ENCODE results near the gene PRMT3. TPM values are rescaled to one million over a fixed set of nuclear protein-coding genes. Genes with fewer than 3 reads are reported as not detected.
A peak's percentile ranks its signal among the peaks of the same experiment; 100 is the strongest.

PRMT3 gene
- total RNA-seq (10 to 100 TPM; 17.5 to 19.7 TPM), polyA plus RNA-seq (1 to 10 TPM; 6.7 to 8.6 TPM)

GRCh38 chr11:20387261-20388095 is at the start of gene PRMT3:
Gene PRMT3, plus strand, starts transcription at chr11:20387716. Its CDS starts 31 bp downstream, at chr11:20387747.
- H3K27me3 Mint-ChIP-seq = no peaks in the 10 kb centered on the region
- no peaks in the 10 kb centered on the region for H3K9me3 Mint-ChIP-seq
- H3K4me3 Mint-ChIP-seq = peak within 1 kb of the TSS; percentile 94 to 99 (median 98)
- H3K27ac Mint-ChIP-seq = peak within 1 kb of the TSS; percentile 98 to 100 (median 99)
- peak; percentile 96 to 98 (median 98) for DNase-seq
- Histone ChIP-seq H3K27ac (ENCODE audit: low read depth, low read length) (peak within 1 kb of the TSS; percentile 73), H3K9me3 (ENCODE audit: control insufficient read depth in 1 of 2, low read length in 2 of 2) (no peaks in the 10 kb centered on the region), H3K4me3 (ENCODE audit: low read length in 2 of 2) (peak within 1 kb of the TSS; percentile 83 to 88), H3K36me3 (ENCODE audit: insufficient read depth, low read length) (no peaks in the 10 kb centered on the region), H3K27me3 (ENCODE audit: insufficient read depth, low read length) (no peaks in the 10 kb centered on the region), H3K4me1 (ENCODE audit: insufficient read depth, low read length) (peaks cover 24% of the 10 kb centered on the region)
- CTCF ChIA-PET (ENCODE audit: partially characterized antibody) = interaction anchor here (1.5 kb wide), 1 partner anchor 24 kb away, joined by 4 read pairs; the partner anchor contains the start of gene HTATIP2
- intact Hi-C loops (cut with micrococcal nuclease) = loop anchor here (1.0 kb wide), 1 partner anchor 24 kb away; the partner anchor contains the start of gene HTATIP2
- H3K36me3 Mint-ChIP-seq = peaks cover 4 to 33% of the 10 kb centered on the region in 2 donors
- POLR2A ChIA-PET (ENCODE audit: partially characterized antibody) = interaction anchor here (1.0 to 1.5 kb wide), 4 partner anchors 9 to 23 kb away, joined by 3 to 5 read pairs (median 4); no protein-coding TSS in a partner anchor
- H3K4me1 Mint-ChIP-seq = peaks cover 16 to 36% (median 25%) of the 10 kb centered on the region in 4 donors

- Histone ChIP-seq H3K36me3 (ENCODE audit: insufficient read depth, low read length) (no peaks in the 10 kb centered on the region), H3K9me3 (ENCODE audit: control insufficient read depth in 1 of 2, low read length in 2 of 2) (no peaks in the 10 kb centered on the region), H3K27me3 (ENCODE audit: insufficient read depth, low read length) (peaks cover 12% of the 10 kb centered on the region), H3K4me3 (ENCODE audit: low read length in 2 of 2) (no peak overlapping the region), H3K4me1 (ENCODE audit: insufficient read depth, low read length) (no peaks in the 10 kb centered on the region), H3K27ac (ENCODE audit: low read depth, low read length) (no peak overlapping the region)
- CTCF ChIA-PET (ENCODE audit: partially characterized antibody) = interaction anchor here (0.9 to 2.6 kb wide), 3 partner anchors 9 to 214 kb away, joined by 3 to 11 read pairs (median 3); no protein-coding TSS in a partner anchor
- Mint-ChIP-seq H3K27ac (no peak overlapping the region), H3K27me3 (peaks cover 47 to 50% of the 10 kb centered on the region in 2 donors), H3K4me3 (peak overlapping the region in 1 of 8 donors; percentile 52), H3K36me3 (no peaks in the 10 kb centered on the region), H3K4me1 (peaks cover 0 to 5% (median 1%) of the 10 kb centered on the region in 4 donors), H3K9me3 (no peaks in the 10 kb centered on the region)
- intact Hi-C loops (cut with micrococcal nuclease) = no loop called here
- no peak for DNase-seq
- POLR2A ChIA-PET (ENCODE audit: partially characterized antibody) = no interaction called here
These were observed 45.0 kb upstream of the PRMT3 start for GRCh38 chr11:20342347-20343141.

DNA sequence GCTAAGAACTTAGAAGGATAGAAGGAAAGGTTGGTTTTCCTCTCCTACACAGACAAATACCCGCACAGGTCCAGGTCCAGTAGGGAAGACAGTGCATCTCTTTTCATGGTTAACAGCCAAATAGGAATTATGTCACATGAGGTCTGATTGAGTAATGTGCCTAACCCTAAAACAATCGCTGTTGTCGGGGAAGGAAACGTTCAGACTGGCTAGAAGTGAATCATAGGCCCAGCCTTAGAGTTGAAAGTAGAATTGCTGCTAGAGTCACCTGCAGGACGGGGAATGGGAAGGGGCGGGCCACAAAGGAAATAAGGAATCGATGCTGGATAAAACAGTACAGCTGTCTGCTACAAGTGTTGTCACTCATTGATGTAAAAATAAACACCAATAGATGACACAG is 36.4 kb upstream of the PRMT3 start:
- no peak overlapping the region for H3K27ac Mint-ChIP-seq
- POLR2A ChIA-PET (ENCODE audit: partially characterized antibody) = no interaction called here
- Histone ChIP-seq H3K4me3 (ENCODE audit: low read length in 2 of 2) (no peak overlapping the region), H3K4me1 (ENCODE audit: insufficient read depth, low read length) (peaks cover 11% of the 10 kb centered on the region), H3K27ac (ENCODE audit: low read depth, low read length) (no peak overlapping the region), H3K36me3 (ENCODE audit: insufficient read depth, low read length) (no peaks in the 10 kb centered on the region), H3K9me3 (ENCODE audit: control insufficient read depth in 1 of 2, low read length in 2 of 2) (no peaks in the 10 kb centered on the region), H3K27me3 (ENCODE audit: insufficient read depth, low read length) (no peaks in the 10 kb centered on the region)
- H3K4me1 Mint-ChIP-seq = peaks cover 5 to 19% (median 7%) of the 10 kb centered on the region in 4 donors
- H3K4me3 Mint-ChIP-seq = no peak overlapping the region
- CTCF ChIA-PET (ENCODE audit: partially characterized antibody) = interaction anchor here (0.6 to 6.3 kb wide), 9 partner anchors 8 to 236 kb away, joined by 3 to 135 read pairs (median 4); no protein-coding TSS in a partner anchor
- DNase-seq = no peak
- peaks cover 5 to 13% of the 10 kb centered on the region in 2 donors for H3K27me3 Mint-ChIP-seq
- H3K9me3 Mint-ChIP-seq = no peaks in the 10 kb centered on the region
- no peaks in the 10 kb centered on the region for H3K36me3 Mint-ChIP-seq
- intact Hi-C loops (cut with micrococcal nuclease) = no loop called here

GRCh38 chr11:20351751-20352262 is 35.7 kb upstream of the PRMT3 start:
- Histone ChIP-seq H3K36me3 (ENCODE audit: insufficient read depth, low read length) (no peaks in the 10 kb centered on the region), H3K27me3 (ENCODE audit: insufficient read depth, low read length) (no peaks in the 10 kb centered on the region), H3K9me3 (ENCODE audit: control insufficient read depth in 1 of 2, low read length in 2 of 2) (no peaks in the 10 kb centered on the region), H3K27ac (ENCODE audit: low read depth, low read length) (no peak overlapping the region), H3K4me3 (ENCODE audit: low read length in 2 of 2) (no peak overlapping the region), H3K4me1 (ENCODE audit: insufficient read depth, low read length) (peaks cover 11% of the 10 kb centered on the region)
- Mint-ChIP-seq H3K36me3 (no peaks in the 10 kb centered on the region), H3K27me3 (peaks cover 3 to 7% of the 10 kb centered on the region in 2 donors), H3K4me3 (no peak overlapping the region), H3K27ac (peak overlapping the region in 2 of 7 donors; percentile 0 to 1), H3K4me1 (peaks cover 5 to 19% (median 7%) of the 10 kb centered on the region in 4 donors), H3K9me3 (no peaks in the 10 kb centered on the region)
- ChIA-PET POLR2A (ENCODE audit: partially characterized antibody) (no interaction called here), CTCF (ENCODE audit: partially characterized antibody) (interaction anchor here (0.8 to 6.3 kb wide), 12 partner anchors 7 to 226 kb away, joined by 3 to 135 read pairs (median 5); no protein-coding TSS in a partner anchor)
- intact Hi-C loops (cut with micrococcal nuclease) = no loop called here
- no peak for DNase-seq

- ChIA-PET POLR2A (ENCODE audit: partially characterized antibody) (interaction anchor here (0.8 to 2.3 kb wide), 2 partner anchors 10 to 226 kb away, joined by 5 to 10 read pairs; partner anchors contain the start of gene HTATIP2), CTCF (ENCODE audit: partially characterized antibody) (interaction anchor here (0.5 to 6.3 kb wide), 23 partner anchors 9 to 402 kb away, joined by 3 to 135 read pairs (median 3); partner anchors contain the start of gene HTATIP2)
- Mint-ChIP-seq H3K27me3 (peaks cover 0 to 3% of the 10 kb centered on the region in 2 donors), H3K4me1 (peaks cover 5 to 19% (median 7%) of the 10 kb centered on the region in 4 donors), H3K27ac (no peak overlapping the region), H3K36me3 (no peaks in the 10 kb centered on the region), H3K4me3 (no peak overlapping the region), H3K9me3 (no peaks in the 10 kb centered on the region)
- Histone ChIP-seq H3K4me3 (ENCODE audit: low read length in 2 of 2) (no peak overlapping the region), H3K27ac (ENCODE audit: low read depth, low read length) (no peak overlapping the region), H3K27me3 (ENCODE audit: insufficient read depth, low read length) (no peaks in the 10 kb centered on the region), H3K4me1 (ENCODE audit: insufficient read depth, low read length) (peaks cover 11% of the 10 kb centered on the region), H3K9me3 (ENCODE audit: control insufficient read depth in 1 of 2, low read length in 2 of 2) (no peaks in the 10 kb centered on the region), H3K36me3 (ENCODE audit: insufficient read depth, low read length) (no peaks in the 10 kb centered on the region)
- intact Hi-C loops (cut with micrococcal nuclease) = no loop called here
- DNase-seq = peak in 3 of 5 donors; percentile 8 to 20 (median 19)
These were observed 33.6 kb upstream of the PRMT3 start for GRCh38 chr11:20353829-20354434.
